Lung (tissue), 12 donors: ENCODE measurements around the gene RPL36. TPM values are rescaled to one million over a fixed set of nuclear protein-coding genes. Genes with fewer than 3 reads are reported as not detected.

Source experiments
- ATAC-seq: fragments of 200-7000 bp; cut with Tn5 transposase; one replicate; pipeline ENCODE4 v1.9.1; 2020; ENCODE audit warnings: moderate number of reproducible peaks; ENCODE audit not compliant: insufficient read depth, low FRiP score
- DNase-seq, 3 donors: peaks; one replicate each; pipeline ENCODE4 v3.0.0-alpha.2; 2013 to 2017
- H3K27ac ChIP-seq, 2 donors: one replicate each; pipeline ENCODE4 v1.5.1; 2013; ENCODE audit warnings: mild to moderate bottlenecking in 2 of 2, moderate library complexity in 2 of 2, control low read depth in 1 of 2, inconsistent platforms in 1 of 2, low read depth in 1 of 2, low read length in 1 of 2
- H3K27me3 ChIP-seq, 3 donors: one replicate each; pipeline ENCODE4 v1.5.1; 2013; ENCODE audit warnings: low read length in 2 of 3; ENCODE audit not compliant: control insufficient read depth in 3 of 3, insufficient read depth in 3 of 3
- H3K36me3 ChIP-seq, 4 donors: one replicate each; pipeline ENCODE4 v1.5.1; 2013; ENCODE audit warnings: low read length in 4 of 4, mild to moderate bottlenecking in 1 of 4, moderate library complexity in 1 of 4; ENCODE audit not compliant: control insufficient read depth in 4 of 4, insufficient read depth in 4 of 4
- H3K4me1 ChIP-seq, 5 donors: one replicate each; pipeline ENCODE4 v1.5.1; 2013; ENCODE audit warnings: low read length in 5 of 5, mild to moderate bottlenecking in 2 of 5, moderate library complexity in 1 of 5; ENCODE audit not compliant: control insufficient read depth in 5 of 5, insufficient read depth in 5 of 5
- H3K4me3 ChIP-seq: one replicate; pipeline ENCODE4 v1.5.1; 2013; ENCODE audit warnings: mild to moderate bottlenecking, control low read depth, moderate library complexity
- H3K9ac ChIP-seq, 2 donors: one replicate each; pipeline ENCODE4 v1.5.1; 2013; ENCODE audit warnings: low read length in 2 of 2, control low read depth in 1 of 2; ENCODE audit not compliant: insufficient read depth in 1 of 2
- H3K9me3 ChIP-seq, 4 donors: one replicate each; pipeline ENCODE4 v1.5.1; 2013; ENCODE audit warnings: low read length in 3 of 4, mild to moderate bottlenecking in 1 of 4, moderate library complexity in 1 of 4; ENCODE audit not compliant: control insufficient read depth in 4 of 4, insufficient read depth in 3 of 4
- CTCF ChIP-seq: IDR thresholded peaks from 2 replicates; pipeline ENCODE4 v1.5.1; 2012; ENCODE audit warnings: mild to moderate bottlenecking; ENCODE audit errors: control extremely low read depth, extremely low read depth
- WGBS, 2 donors: extraction: QIAGEN DNeasy Blood & Tissue Kit; methylation state at CpG; one replicate each; pipeline ENCODE4 v1.1.7; 2013; 5-methylcytosine and 5-hydroxymethylcytosine counted together
- polyA plus RNA-seq, 2 donors: library from polyadenylated mRNA; stranded (reverse); fragments of 200-250 nt; gene quantifications; one replicate each; pipeline ENCODE4 v1.2.1, GENCODE V29; 2013
- total RNA-seq, 2 donors: library from RNA; depleted of rRNA in 1 of 2; stranded (reverse); fragments of >200 nt in 1 of 2; gene quantifications; one replicate each; pipeline ENCODE4 v1.2.1, GENCODE V29; 2014 to 2021
- donor health status: control.
- donor health status: control.
- donor health status: Bipolar disorder and iron deficiency.
- donor health status: healthy.
- donor health status: DM: yes; HTN: yes; CAD: no.

RPL36 gene
- total and polyA plus RNA-seq, 4 donors = 309 to 1,934 (median 702) TPM

GRCh38 chr19:5655412-5655811 lies 34.7 kb upstream of the RPL36 start:
- ATAC-seq = no peak
- H3K27me3 ChIP-seq = no peaks in the 10 kb centered on the region

GRCh38 chr19:5661483-5661882 lies 28.6 kb upstream of the RPL36 start:
- DNase-seq = no peak
- TF ChIP-seq CTCF = no peak
- Histone ChIP-seq H3K9me3 (no peaks in the 10 kb centered on the region), H3K27me3 (no peaks in the 10 kb centered on the region), H3K9ac (no peak overlapping the region), H3K27ac (no peak overlapping the region), H3K36me3 (peaks cover 47 to 74% (median 57%) of the 10 kb centered on the region in 4 donors), H3K4me1 (no peaks in the 10 kb centered on the region), H3K4me3 (no peak overlapping the region)
- WGBS, 2 donors = 98 to 99% methylated on average over 42 of the region's 42 CpGs
- no peak for ATAC-seq

More at GRCh38 chr19:5655412-5655811, 34.7 kb upstream of the RPL36 start:
- Histone ChIP-seq H3K9me3 (no peaks in the 10 kb centered on the region), H3K4me3 (no peak overlapping the region), H3K27ac (no peak overlapping the region), H3K9ac (no peak overlapping the region), H3K4me1 (no peaks in the 10 kb centered on the region), H3K36me3 (peaks cover 33 to 74% (median 48%) of the 10 kb centered on the region in 4 donors)
- no peak for DNase-seq
- no peak for TF ChIP-seq CTCF
- WGBS, 2 donors = 83 to 89% methylated on average over 5 of the region's 5 CpGs

- Histone ChIP-seq H3K9me3 (no peaks in the 10 kb centered on the region), H3K4me3 (no peak overlapping the region), H3K27me3 (no peaks in the 10 kb centered on the region), H3K9ac (no peak overlapping the region), H3K36me3 (peaks cover 48 to 79% (median 56%) of the 10 kb centered on the region in 4 donors), H3K4me1 (no peaks in the 10 kb centered on the region), H3K27ac (no peak overlapping the region)
- DNase-seq (no peak), ATAC-seq (no peak)
- WGBS, 2 donors = 96% methylated on average over 17 of the region's 17 CpGs
- no peak for TF ChIP-seq CTCF
Observed at GRCh38 chr19:5663904-5664303, 26.2 kb upstream of the RPL36 start.

- ATAC-seq = no peak
- no peaks in the 10 kb centered on the region for H3K27me3 ChIP-seq
- no peak overlapping the region for H3K27ac ChIP-seq
- H3K9me3 ChIP-seq = no peaks in the 10 kb centered on the region
- peaks cover 48 to 81% (median 57%) of the 10 kb centered on the region in 4 donors for H3K36me3 ChIP-seq
- H3K4me1 ChIP-seq = no peaks in the 10 kb centered on the region
- no peak for TF ChIP-seq CTCF
- no peak for DNase-seq
- no peak overlapping the region for H3K4me3 ChIP-seq
- no peak overlapping the region for H3K9ac ChIP-seq
- 91 to 100% methylated on average over 2 of the region's 2 CpGs for WGBS, 2 donors
Observed at GRCh38 chr19:5664515-5664914, 25.6 kb upstream of the RPL36 start.
